ENCODE results near the gene TBC1D4.
"Not testable (repeated sequence)": the region's sequence is repeated elsewhere in the genome, so short reads cannot be mapped to it uniquely, and the experiment has no call there.

The TBC1D4 gene

DNA sequence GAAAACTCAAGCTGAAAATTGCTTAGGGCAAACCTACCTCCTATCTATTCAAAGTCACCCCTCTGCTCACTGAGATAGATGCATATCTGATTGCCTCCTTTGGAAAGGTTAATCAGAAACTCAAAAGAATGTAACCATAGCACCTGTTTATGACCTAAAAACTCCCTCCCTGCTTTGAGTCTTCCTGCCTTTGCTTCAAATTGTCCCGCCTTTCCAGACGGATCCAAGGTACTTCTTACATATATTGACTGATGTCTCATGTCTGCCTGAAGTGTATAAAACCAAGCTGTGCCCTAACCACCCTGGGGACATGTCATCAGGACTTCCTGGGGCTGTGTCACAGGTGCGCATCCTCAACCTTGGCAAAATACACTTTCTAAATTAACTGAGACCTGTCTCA, 118.6 kb downstream of the TBC1D4 start:
- DNase-seq (ENCODE audit: low read depth in 3 of 3, low spot score in 1 of 3), result no peak

DNA sequence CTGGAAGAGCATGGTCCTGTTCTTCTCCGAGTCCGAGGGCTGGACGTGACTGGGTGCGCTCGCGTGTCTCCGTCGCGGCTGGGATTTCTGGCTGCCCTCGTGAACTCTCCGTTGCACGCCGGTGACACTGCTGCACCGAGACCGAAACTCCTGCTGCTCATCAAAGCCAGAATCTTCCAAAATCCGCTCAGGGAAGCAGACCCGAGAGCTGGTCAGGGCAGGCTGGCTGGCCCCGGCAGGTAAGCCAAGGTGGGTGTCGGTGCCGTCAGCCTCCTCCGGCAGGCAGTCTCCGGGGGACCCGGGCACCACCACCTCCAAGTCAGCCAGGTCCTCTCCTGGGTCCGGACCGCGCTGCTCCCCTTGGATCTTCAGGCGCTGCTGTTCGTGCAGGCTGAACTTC, 119.9 kb downstream of the TBC1D4 start:
- DNase-seq (ENCODE audit: low read depth in 3 of 3, low spot score in 1 of 3), result no peak

DNA sequence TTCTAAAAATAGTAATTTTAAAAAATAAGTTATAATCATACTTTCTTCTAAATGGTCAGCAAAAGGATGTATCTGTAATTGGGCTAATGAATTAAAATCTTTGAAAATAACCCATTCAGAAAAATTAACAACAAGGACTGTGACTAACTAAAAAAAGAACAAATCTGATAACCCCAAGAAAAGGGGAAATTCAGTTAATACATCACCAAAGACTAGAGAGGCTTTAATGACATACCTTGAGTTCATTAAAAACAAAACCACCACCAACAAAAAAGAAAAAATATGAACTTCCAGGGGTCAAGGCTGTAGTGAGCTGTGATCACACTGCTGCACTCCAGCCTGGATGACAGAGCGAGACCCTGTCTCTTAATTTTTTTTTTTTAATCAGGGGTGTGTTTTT, 121.8 kb downstream of the TBC1D4 start:
- DNase-seq (ENCODE audit: low read depth in 3 of 3, low spot score in 1 of 3), result no peak

DNA sequence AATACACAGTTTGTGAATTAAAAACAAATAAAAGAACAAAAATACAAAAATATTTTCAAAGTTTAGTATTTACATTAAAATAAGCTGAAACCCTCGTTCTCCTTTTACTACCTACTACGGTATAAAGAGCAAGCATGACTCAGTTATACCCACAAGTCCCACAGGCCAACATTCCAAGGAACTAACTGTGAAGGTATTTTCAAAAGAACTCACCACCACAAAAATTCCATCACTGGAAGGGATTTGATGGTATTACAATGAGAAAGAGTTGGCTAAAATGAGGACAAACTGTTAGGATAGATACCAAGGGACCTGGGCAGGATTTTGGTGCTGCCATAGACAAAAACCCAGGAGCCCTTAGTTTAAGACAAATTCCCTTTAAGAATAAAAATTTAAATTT, 122.7 kb downstream of the TBC1D4 start:
- no peak for DNase-seq (ENCODE audit: low read depth in 3 of 3, low spot score in 1 of 3)

DNA sequence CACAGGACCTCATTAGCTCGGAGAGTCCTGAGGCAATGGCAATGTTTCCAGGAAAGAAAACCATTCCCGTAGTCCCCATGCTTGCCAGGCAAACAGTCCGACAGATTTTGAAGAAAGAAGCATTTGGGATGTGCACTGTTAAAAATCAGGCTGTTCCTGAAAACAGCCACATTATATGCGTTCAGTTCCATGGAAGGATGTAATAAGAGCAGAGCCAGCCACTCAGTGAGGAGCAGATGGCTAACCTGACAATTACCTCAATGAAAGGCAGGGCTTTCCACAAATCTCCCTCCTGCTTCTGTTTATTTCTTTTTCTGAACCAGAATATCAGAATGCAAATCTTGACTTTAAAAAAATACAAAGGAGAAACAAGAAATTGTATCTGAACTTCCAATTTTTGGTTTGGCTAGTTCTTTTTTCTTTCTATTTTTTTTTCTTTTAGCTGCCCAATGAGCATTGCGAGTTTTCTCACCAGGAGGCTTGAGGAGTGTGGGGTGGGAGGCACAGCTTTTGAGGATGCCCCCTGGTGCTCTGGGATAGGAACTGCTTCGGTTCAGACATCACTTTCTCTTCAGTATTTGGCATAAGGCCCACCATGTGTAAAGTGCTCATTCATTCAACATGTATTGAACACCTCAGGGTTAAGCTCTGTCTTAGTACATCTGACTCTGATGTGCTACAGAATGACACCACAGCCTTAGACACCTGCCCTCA, 124.2 kb downstream of the TBC1D4 start:
- DNase-seq (ENCODE audit: low read depth in 3 of 3, low spot score in 1 of 3), result peak in 2 of 3 donors; percentile 9 to 18

DNA sequence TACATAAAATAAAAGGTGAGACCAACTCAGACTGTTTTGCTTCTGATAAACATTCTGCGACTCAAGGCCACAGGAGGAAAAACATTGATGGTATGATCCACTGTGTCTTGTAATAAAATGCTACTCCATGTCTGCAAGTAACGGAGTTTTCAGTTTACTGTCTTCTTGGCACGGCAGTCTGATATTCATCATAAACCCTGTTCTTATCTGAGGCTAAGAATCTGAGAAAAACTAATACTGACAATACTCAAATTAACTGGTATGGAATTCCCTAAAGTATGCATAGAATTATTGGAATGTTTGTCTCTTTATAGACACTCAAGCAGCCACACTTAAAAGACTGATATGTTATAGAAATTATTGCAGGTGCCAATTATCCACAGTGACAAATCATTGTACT, 125.5 kb downstream of the TBC1D4 start:
- no peak for DNase-seq (ENCODE audit: low read depth in 3 of 3, low spot score in 1 of 3)

DNA sequence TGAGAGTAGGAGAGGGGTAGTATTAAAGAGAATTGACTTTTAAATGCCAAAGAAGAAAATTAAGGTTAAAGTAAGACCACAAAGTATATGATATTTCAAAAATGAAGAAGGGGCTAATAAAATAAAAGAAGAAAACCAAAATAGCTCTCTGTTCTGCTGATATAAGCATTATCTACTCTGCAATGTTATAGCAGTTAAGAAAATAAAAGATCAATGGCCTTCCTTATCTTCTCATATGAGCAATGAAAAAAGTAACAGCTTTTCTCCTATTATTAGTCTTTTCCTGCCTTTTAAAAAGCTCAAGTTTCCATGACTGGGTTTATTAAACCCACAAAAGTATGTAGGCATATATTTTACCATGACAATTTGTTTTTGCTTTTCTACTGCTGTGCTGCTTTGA, 126.4 kb downstream of the TBC1D4 start:
- DNase-seq (ENCODE audit: low read depth in 3 of 3, low spot score in 1 of 3), result no peak

DNA sequence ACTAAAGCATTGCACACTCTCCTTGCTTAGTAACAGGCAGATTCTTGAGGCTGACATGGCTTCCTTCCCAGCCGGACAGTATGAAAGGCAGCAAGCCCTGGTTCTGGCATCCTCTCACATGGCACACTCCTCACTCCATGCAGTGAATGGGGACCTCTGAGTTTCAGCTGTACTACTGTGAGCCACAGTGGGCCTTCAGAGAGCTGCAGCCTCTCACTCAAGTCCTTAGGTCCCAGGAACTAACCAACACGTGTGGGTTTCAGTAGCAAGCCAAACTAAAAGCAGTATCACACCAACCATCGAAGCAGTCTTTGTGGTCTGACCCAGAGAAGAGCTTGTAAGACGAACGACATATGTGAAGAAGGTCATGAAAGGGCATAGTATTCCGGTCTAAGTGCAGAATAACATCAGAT, 128.2 kb downstream of the TBC1D4 start:
- DNase-seq (ENCODE audit: low read depth in 3 of 3, low spot score in 1 of 3), result no peak

DNA sequence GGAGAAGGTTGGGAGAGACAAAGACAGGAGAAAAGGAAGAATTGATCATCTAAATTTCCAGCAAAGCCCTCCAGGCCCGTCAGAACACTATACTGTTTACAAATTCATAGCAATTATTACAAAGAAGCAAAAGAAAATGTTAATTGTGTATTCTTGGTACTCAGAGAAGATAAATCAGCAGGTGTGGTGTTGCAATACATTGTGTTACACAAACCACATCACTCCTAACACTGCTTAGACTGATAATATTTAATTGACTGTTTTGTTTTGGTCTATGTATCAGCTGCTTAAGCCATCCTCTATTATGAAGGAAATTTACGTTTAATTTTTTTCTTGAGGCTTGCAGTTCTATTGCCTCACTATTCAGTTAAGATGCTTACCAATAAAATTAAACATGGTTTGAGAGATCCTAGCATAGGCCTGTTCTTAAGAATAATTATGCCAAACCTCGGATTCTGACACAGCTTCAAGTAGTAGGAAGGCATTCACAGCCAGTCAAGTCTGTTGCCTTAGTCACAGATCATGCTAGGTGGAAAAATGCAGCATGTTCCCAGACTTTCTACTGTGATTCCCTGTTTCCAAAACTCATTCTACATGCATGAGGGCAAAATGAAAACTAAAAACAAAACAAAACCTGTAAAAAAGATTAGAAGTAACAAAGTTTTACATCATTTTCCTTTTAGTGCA, 129.2 kb downstream of the TBC1D4 start:
- no peak for DNase-seq (ENCODE audit: low read depth in 3 of 3, low spot score in 1 of 3)

DNA sequence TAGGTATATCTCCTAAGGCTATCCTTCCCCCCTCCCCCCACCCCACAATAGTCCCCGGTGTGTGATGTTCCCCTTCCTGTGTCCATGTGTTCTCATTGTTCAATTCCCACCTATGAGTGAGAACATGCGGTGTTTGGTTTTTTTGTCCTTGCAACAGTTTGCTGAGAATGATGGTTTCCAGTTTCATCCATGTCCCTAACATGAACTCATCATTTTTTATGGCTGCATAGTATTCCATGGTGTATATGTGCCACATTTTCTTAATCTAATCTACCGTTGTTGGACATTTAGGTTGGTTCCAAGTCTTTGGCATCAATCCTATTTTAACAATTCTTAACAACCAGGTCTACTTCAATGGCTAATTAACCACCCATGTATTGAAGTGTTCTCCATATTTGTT, 130.4 kb downstream of the TBC1D4 start:
- DNase-seq (ENCODE audit: low read depth in 3 of 3, low spot score in 1 of 3), result not testable (repeated sequence)

DNA sequence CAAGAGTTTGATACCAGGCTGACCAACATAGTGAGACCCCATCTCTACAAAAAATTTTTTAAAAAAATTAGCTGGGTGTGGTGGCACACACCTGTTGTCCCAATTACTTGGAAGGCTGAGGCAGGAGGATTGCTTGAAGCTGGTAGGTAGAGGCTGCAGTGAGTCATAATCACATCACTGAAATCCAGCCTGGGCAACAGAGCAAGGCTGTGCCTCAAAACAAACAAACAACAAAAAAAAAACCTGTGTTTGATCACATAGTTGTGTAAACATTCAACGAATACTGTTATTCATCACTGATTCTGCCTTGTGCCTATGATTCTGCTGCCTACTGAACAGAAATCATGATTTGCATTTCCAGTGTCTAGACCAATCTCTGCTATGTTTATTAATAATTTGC, 134.0 kb downstream of the TBC1D4 start:
- DNase-seq (ENCODE audit: low read depth in 3 of 3, low spot score in 1 of 3), result no peak

DNA sequence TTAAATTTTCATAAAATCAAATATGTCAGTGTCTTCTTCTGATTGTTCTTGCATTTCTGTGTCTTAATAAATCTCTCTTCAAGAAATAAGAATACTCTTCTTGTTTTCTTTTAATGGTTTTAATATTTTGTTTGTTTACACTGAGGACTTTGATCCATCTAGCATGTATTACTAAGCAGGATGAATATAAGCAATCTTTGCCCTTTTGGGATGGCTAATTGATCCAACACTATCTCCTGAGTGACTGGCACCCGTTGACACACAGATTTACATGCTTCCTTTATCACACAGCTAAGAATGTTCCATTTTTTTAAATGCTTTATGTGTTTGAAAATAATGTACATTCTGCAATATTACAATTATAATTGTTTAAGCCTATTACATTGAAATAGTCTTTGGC, 134.5 kb downstream of the TBC1D4 start:
- DNase-seq (ENCODE audit: low read depth in 3 of 3, low spot score in 1 of 3), result no peak

DNA sequence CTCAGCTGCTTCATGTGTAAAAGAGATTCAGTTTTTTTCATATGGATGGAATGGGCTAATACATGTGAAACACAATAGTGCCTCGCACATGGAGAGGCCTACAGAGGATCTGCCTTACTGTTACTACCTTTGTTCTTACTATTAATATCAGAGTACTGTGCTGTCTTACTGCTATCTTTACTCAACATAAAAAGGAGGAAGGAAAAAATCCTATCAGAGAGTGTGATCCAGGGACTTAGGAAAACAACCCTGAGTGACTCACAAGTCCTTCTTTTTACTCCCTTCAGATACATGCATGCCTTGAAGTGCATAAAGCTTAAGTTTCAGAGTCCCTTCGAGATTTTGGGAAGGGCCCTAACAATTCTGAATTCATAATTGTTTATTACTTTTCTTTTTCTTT, 136.8 kb downstream of the TBC1D4 start:
- DNase-seq (ENCODE audit: low read depth in 3 of 3, low spot score in 1 of 3), result no peak

DNA sequence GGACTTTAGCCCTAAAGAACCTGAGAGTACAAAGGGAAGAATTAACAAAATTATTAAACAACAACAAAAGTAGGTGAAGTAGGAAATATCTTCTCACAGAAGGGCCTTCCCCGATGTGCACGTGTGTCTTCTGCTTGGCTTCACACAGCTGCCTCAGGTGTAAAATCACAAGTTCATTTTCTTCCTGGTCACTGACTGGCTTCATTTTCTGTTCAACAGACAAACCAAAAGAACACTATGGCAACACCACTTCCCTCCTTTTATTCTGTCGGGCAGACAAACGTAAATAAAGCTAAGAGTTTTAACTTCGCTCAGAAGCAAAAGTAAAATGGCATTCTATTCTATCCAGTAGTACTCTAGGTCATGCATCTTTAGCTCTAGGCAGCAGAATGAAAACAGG, 140.9 kb downstream of the TBC1D4 start:
- DNase-seq (ENCODE audit: low read depth in 3 of 3, low spot score in 1 of 3), result no peak

DNA sequence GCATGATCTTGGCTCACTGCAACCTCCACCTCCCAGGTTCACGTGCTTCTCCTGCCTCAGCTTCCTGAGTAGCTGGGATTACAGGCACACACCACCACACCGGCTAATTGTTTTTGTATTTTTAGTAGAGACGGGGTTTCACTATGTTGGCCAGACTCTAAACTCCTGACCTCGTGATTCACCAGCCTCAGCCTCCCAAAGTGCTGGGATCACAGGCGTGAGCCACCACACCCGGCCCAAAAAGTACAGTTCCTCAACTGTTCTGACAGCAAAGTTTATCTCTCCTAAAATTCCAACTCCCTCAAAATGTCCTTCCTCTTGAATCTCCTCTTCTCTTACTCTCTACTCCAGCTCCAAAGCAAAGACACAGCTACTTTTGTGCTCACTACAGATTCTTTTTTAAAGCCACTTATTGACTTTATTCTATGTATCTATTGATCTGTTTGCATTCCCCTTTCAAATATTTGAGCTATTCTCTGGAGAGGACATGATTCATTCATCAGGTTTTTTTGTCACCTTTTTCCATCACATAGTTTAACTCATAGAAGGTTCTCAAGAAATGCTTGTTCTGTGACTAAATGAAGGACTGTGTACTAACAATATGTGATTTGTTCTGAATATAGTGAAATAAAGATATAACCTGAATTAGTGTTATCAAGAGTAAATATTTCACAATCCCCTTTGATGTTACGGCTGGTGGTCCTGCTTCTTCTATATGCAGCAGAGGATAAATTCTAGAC, 142.2 kb downstream of the TBC1D4 start:
- no peak for DNase-seq (ENCODE audit: low read depth in 3 of 3, low spot score in 1 of 3)

DNA sequence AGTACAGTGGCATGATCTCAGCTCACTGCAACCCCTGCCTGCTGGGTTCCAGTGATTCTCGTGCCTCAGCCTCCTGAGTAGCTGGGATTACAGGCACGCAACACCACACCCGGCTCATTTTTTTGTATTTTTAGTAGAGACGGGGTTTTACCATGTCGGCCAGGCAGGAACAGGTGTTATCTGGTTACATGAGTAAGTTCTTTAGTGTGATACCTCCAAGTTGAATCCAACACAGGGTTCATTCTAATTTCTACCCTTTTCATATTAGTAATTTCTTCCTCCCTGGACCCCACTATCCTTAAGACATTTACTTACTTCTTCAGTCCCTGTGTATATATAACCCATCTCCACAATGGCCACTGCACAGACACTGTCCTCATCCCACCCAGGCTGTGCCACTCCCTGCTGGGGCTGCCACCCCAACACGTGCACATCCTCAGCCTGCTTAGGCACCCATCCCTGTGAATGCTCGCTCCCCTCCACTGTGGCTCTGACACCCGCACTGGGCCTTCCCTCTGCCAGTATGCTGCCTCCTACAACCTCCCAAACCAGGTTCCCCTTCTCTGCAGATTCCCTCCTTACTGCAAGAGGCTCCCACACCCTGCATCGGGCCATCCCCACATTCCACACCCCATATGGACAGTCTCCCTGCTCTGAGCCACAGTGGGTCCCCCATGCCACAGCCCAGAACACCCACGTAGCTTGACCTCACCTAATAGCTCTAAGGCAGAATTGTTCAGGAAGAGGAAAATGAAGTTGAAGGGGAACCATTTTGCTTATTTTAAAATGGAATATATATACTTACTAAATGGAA, 147.1 kb downstream of the TBC1D4 start:
- DNase-seq (ENCODE audit: low read depth in 3 of 3, low spot score in 1 of 3), result no peak

DNA sequence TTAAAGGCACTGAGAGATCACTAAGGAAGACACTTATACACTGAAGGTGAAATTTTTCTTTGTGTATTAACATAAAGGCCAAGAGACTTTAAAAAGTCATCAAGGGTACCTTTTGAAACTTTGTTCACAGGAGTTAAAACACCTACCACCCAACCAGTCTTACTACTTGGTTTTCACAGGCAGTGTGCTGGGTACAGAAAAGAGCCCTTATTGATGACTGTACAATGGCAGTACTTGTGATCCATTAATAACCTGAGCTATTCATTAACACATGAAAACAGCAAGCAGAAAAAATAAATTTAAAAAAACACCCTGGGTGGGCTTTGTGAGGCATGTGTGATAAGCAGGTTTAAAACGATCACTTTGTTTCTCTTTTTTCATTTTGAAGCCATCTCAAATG, 148.9 kb downstream of the TBC1D4 start:
- no peak for DNase-seq (ENCODE audit: low read depth in 3 of 3, low spot score in 1 of 3)

DNA sequence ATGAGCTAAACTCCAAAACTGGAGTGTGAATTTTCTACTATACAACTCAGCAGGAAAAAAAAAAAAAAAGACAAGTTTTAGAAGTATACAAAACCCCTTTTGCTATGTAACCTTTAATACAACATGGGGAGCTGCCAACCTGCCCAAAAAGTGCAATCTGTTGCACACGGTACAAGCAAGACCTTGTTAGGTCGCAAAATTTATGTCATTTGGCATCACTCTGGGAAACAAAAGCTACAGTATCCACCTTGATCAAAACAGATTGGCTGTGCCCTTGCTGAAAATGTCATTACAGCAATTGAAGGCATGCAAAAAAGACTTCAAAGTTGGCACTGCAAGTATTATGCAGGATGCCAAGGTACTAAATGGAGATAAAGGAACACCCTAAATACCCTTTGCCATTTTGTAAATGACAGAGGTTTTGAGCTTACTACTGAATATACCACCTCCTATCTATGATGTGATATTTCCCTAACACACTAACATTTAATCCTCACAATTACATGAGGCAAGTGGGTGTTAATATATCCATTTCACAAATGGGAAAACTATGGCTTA, 150.1 kb downstream of the TBC1D4 start:
- no peak for DNase-seq (ENCODE audit: low read depth in 3 of 3, low spot score in 1 of 3)

DNA sequence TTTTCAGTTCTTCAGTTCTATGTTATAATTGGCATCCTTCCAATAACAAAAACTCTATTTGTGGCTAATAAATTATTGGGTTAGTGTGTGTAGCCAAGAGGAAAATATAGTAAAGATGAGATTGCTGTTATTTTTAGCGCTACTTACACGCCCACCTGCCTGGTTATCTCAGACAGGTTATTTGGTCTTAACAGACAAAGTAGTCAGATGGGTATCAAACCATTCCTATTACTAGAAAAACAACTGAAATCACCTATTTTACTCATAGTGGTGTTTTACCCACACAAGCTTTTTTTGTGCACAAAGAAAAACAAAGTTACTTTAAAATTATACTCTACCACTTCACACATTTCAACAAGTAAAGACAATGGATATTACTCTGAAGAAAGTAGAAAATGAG, 151.2 kb downstream of the TBC1D4 start:
- no peak for DNase-seq (ENCODE audit: low read depth in 3 of 3, low spot score in 1 of 3)

DNA sequence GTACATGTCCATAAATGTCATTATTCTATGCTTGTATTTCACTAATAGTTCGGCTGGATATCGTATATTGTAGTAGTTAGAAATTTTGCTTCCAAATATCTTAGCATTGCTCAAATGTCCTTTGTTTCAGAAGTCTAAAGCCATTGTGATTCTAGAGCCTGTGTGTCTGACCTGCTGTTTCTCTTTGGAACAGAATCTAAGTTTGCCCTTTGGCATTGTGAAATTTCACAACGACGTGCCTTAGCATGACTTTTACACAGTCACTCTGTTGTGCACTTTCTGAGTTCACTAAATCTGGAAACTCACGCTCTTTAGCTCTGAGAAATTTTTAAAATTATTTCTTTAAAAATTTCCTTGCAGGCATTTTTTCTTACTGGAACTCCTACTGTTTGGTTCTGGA, 152.2 kb downstream of the TBC1D4 start:
- no peak for DNase-seq (ENCODE audit: low read depth in 3 of 3, low spot score in 1 of 3)

DNA sequence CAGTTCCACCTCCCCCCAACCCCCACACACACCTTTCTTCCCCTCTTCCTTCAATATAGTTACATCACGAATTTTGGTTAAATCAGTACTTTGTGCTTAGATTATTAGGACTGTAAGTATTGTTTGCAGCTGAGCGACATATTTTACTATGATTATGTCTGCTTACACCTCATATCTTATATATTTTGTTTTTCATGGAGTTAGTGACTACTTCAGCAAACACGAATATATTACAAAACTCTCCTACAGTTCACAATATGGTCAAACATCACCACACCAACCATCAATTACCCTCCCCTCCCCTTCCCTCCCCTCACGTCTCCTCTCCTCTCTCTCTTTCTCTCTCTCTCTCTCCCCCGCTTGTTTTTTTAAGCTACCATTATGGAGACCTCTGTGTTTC, 152.9 kb downstream of the TBC1D4 start:
- DNase-seq (ENCODE audit: low read depth in 3 of 3, low spot score in 1 of 3), result no peak
